Progenitor cell of endocrine pancreas (in vitro differentiated cells): ENCODE data around the gene PTPN4. TPM values are rescaled to one million over a fixed set of nuclear protein-coding genes. Genes with fewer than 3 reads are reported as not detected.
"Not testable (repeated sequence)": the region's sequence is repeated elsewhere in the genome, so short reads cannot be mapped to it uniquely, and the experiment has no call there.

Experiments
- DNase-seq: peaks from one replicate; pipeline ENCODE4 v3.0.0; 2021; ENCODE audit warnings: low spot score; ENCODE audit not compliant: unreplicated experiment
- H3K27ac Mint-ChIP-seq: 2 replicates; pipeline ENCODE4 v1.8.0; 2021; ENCODE audit warnings: mild to moderate bottlenecking, moderate library complexity, mixed read lengths
- H3K27me3 Mint-ChIP-seq: 2 replicates; pipeline ENCODE4 v1.8.0; 2021; ENCODE audit warnings: mixed read lengths
- H3K36me3 Mint-ChIP-seq: 2 replicates; pipeline ENCODE4 v1.8.0; 2022; ENCODE audit warnings: mixed read lengths; ENCODE audit not compliant: insufficient read depth
- H3K4me1 Mint-ChIP-seq: 2 replicates; pipeline ENCODE4 v1.8.0; 2021; ENCODE audit warnings: low read depth, mixed read lengths
- H3K4me3 Mint-ChIP-seq: 2 replicates; pipeline ENCODE4 v1.8.0; 2021; ENCODE audit warnings: low read depth, mild to moderate bottlenecking, moderate library complexity, mixed read lengths
- H3K9me3 Mint-ChIP-seq: 2 replicates; pipeline ENCODE4 v1.8.0; 2021; ENCODE audit warnings: low read depth, mixed read lengths
- total RNA-seq: library from RNA; stranded (reverse); gene quantifications from 2 replicates; pipeline ENCODE4 v1.2.1, GENCODE V29; 2021
- TF ChIP-seq, protein P1 (sequence below): fragments of 200-600 bp; sonication (generic); IDR thresholded peaks from one replicate; pipeline ENCODE4 v1.5.0; 2021; ENCODE audit warnings: antibody characterized with exemption, mild to moderate bottlenecking; ENCODE audit not compliant: unreplicated experiment

The PTPN4 gene
- total RNA-seq, 1 donor from 2014 or later, result 59.1 TPM

- Mint-ChIP-seq H3K27me3 (no peaks in the 10 kb centered on the region), H3K4me1 (peaks cover 15% of the 10 kb centered on the region), H3K9me3 (peaks cover 22% of the 10 kb centered on the region), H3K27ac (no peak overlapping the region), H3K4me3 (no peak overlapping the region), H3K36me3 (peaks cover 56% of the 10 kb centered on the region)
- DNase-seq, result no peak
- TF ChIP-seq, protein P1, sequence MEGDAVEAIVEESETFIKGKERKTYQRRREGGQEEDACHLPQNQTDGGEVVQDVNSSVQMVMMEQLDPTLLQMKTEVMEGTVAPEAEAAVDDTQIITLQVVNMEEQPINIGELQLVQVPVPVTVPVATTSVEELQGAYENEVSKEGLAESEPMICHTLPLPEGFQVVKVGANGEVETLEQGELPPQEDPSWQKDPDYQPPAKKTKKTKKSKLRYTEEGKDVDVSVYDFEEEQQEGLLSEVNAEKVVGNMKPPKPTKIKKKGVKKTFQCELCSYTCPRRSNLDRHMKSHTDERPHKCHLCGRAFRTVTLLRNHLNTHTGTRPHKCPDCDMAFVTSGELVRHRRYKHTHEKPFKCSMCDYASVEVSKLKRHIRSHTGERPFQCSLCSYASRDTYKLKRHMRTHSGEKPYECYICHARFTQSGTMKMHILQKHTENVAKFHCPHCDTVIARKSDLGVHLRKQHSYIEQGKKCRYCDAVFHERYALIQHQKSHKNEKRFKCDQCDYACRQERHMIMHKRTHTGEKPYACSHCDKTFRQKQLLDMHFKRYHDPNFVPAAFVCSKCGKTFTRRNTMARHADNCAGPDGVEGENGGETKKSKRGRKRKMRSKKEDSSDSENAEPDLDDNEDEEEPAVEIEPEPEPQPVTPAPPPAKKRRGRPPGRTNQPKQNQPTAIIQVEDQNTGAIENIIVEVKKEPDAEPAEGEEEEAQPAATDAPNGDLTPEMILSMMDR, result no peak
These were observed 258.8 kb downstream of the PTPN4 start for GRCh38 chr2:120018549-120018948.

GRCh38 chr2:120020554-120020953 is 260.8 kb downstream of the PTPN4 start:
- H3K36me3 Mint-ChIP-seq, result peaks cover 69% of the 10 kb centered on the region
- H3K4me1 Mint-ChIP-seq, result peaks cover 6% of the 10 kb centered on the region
- H3K27ac Mint-ChIP-seq, result no peak overlapping the region
- TF ChIP-seq, protein P1, result no peak
- no peaks in the 10 kb centered on the region for H3K27me3 Mint-ChIP-seq
- no peak for DNase-seq
- no peak overlapping the region for H3K4me3 Mint-ChIP-seq
- peaks cover 29% of the 10 kb centered on the region for H3K9me3 Mint-ChIP-seq

- H3K27ac Mint-ChIP-seq, H3K27me3 Mint-ChIP-seq, H3K4me1 Mint-ChIP-seq, DNase-seq, H3K4me3 Mint-ChIP-seq: not testable (repeated sequence)
- H3K36me3 Mint-ChIP-seq, result peaks cover 74% of the 10 kb centered on the region
- peaks cover 30% of the 10 kb centered on the region for H3K9me3 Mint-ChIP-seq
These were observed 262.8 kb downstream of the PTPN4 start for GRCh38 chr2:120022505-120022904.

DNA sequence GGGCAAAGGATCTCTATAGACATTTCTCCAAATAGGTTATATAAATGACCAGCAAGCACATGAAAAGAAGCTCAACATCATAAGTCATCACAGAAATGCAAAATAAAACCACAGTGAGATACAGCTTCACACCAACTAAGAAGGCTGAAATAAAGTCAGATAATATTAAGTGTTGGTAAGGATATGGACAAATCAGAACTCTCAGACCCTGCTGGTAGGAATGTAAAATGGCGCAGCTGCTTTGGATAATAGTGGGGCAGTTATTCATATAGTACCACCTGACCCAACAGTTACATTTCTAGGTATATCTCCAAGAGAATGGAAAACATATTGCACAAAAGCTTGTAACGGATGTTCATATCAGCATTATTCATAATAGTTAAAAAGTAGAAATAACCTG is 267.2 kb downstream of the PTPN4 start:
- H3K27ac Mint-ChIP-seq, result no peak overlapping the region
- H3K4me1 Mint-ChIP-seq, result peaks cover 6% of the 10 kb centered on the region
- TF ChIP-seq, protein P1, result peak; percentile 32
- H3K9me3 Mint-ChIP-seq, result peaks cover 30% of the 10 kb centered on the region
- peaks cover 62% of the 10 kb centered on the region for H3K36me3 Mint-ChIP-seq
- no peaks in the 10 kb centered on the region for H3K27me3 Mint-ChIP-seq
- H3K4me3 Mint-ChIP-seq, result no peak overlapping the region
- no peak for DNase-seq

DNA sequence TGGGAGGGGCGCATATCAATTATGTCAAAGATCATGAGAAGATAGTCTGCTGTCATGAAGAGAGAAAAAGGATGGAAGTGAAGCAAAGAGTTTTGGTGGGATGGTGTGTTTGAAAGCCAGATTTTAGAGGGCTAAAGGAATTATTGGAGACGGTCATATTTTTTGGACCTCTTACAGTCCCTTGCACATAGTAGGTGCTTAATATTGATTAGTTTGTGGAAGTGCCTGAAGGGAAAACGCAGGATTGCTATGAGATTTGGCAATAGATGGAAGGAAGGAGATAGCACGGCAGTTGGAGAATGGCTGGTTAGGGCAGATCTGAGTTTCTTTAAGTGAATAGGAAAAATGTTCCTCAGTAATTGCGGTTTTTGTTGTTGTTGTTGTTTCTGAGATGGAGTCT is 269.1 kb downstream of the PTPN4 start:
- peaks cover 46% of the 10 kb centered on the region for H3K36me3 Mint-ChIP-seq
- no peak overlapping the region for H3K4me3 Mint-ChIP-seq
- no peak for DNase-seq
- TF ChIP-seq, protein P1, result no peak
- H3K27ac Mint-ChIP-seq, result no peak overlapping the region
- peaks cover 21% of the 10 kb centered on the region for H3K9me3 Mint-ChIP-seq
- H3K4me1 Mint-ChIP-seq, result peaks cover 8% of the 10 kb centered on the region
- H3K27me3 Mint-ChIP-seq, result no peaks in the 10 kb centered on the region
